Right ventricle myocardium inferior (tissue), 1 donor: ENCODE results near the gene DUS4L. TPM values are rescaled to one million over a fixed set of nuclear protein-coding genes. Genes with fewer than 3 reads are reported as not detected.

Source experiments
- ATAC-seq: fragments of 200-7000 bp; cut with Tn5 transposase; one replicate; pipeline ENCODE4 v1.9.1; 2020; ENCODE audit warnings: mild to moderate bottlenecking, moderate library complexity
- DNase-seq: peaks from one replicate; pipeline ENCODE4 v3.0.0; 2021; ENCODE audit errors: missing footprints
- intact Hi-C: fragments of 100-400 bp; cut with DNase I; formaldehyde crosslinking; loops from one replicate; pipeline ENCODE4 v1.11.0; 2022
- total RNA-seq: library from RNA; stranded (reverse); fragmentation: NEBNext Ultra II Directional; extraction: Animal tissue kit (Norgen Biotek cat#: 25700); gene quantifications from one replicate; pipeline ENCODE4 v1.2.1, GENCODE V29; 2021
- donor health status: DM: no; HTN: yes; CAD: no; lungs with severe emphysema.

DUS4L gene
- total RNA-seq, 1 donor from 2014 or later, result 7.7 TPM

DNA sequence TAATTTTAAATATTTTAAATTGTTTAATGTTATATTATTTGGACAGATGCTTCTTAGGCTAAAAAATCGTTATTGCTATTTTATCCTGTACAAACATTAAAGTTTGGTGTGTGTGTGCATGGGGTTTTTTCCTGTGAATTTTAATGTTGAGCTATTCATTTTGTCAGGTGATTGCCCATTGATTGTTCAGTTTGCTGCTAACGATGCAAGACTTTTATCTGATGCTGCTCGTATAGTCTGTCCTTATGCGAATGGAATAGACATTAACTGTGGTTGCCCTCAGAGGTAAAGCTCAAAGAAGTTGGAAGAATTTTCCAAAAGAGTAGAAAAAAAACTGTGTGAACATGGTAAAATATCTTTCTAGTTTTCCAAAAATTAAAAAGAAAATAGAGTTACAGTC is 9.8 kb downstream of the DUS4L start:
- ATAC-seq (no peak), DNase-seq (no peak)
- intact Hi-C loops, result loop anchor here (10.0 kb wide), 1 partner anchor 399 kb away; no protein-coding TSS in a partner anchor

DNA sequence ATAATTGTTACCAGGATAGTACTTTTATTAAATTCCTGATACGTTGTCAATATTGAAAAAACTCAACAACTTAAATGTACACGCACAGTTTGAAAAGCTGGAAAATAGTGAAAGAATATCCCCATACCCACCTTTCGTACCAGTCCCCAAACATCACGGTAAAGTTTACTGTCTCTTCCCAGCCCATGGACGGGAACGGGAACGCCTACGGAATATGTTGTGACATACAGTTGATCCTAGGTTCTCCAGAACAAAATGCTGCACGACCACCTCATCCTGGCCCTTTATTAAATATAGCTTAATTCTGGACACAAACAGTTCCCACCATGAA is 15.7 kb downstream of the DUS4L start:
- ATAC-seq (peak; percentile 12), DNase-seq (no peak)
- intact Hi-C loops, result loop anchor here (10.0 kb wide), 1 partner anchor 405 kb away; no protein-coding TSS in a partner anchor

DNA sequence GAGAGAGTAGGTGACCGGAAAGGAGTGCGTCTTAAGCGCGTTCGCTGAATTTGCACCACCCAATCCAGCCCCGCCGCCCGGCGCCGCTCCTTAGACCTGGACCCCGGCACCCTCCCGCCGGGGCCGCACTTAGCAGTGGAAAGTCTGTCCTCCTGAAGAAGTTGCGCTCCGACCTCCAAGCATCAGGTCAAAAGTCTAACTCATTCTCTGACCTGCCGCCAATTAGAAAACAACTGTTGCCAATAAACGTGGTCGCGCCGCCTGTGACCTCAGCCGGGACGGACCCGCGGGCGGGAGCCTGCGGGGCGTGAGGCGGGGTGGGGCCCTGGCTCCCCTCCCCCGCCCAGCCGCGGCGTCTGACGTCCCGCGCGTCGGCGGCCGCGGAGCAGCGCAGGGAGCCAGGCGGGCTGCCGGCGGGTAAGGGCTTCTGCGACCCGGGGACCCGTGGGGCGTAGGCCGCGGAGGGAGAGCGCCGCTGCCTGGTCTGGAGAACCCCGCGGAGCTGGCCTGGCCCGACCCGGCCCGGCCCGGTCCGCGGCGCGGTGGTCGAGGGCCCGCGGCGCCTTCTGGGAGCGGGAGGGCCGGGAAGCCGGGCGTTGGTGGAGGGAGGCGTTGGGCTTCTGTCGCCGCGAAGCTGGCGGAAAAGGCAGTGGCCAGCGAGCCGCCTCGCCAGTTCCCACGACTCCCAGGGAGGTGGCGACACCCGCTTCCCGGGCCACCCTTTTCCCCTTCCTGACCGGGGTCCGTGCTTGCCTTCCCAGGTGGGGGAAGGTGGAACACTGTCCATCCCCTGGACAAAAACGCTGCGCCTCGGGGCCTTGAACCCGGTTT is 16.3 kb downstream of the DUS4L start, which contains the start of gene BCAP29:
TSS of gene BCAP29 (plus strand) at position 362 of the 831 bp plus-strand sequence. CDS start 527 bp downstream, outside the sequence.
- intact Hi-C loops, result loop anchor here (2.0 to 10.0 kb wide), 5 partner anchors 99 to 405 kb away; partner anchors contain the start of gene DLD
- peak; percentile 89 for DNase-seq
- peak; percentile 97 for ATAC-seq

DNA sequence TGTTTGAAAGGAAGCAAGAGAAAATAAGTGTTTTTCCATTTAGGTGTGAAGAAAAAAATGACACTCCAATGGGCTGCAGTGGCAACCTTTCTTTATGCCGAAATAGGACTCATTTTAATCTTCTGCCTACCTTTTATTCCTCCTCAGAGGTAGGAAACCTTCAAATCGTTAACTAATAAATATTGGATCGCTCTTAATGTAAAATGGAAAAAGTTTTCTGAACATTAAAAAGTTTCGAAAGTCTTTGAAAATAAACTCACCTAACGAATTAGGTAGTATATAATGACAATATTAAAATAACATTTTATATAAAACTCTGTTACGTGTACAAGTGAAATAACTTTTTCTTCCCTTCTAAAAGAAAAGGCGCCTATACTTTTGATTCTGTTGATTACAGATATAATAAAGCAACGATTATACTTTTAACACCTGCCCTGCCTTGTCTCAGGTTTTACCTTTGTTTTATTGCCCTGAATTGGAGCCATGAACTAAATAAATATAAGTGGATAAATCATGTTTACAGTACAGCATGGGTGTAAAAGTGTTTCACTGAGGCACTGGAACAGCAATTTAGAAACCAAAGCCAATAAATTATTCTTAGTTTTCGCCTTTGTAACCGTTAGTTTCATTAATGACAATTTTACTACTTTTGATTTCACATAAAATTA is 17.1 kb downstream of the DUS4L start:
- no peak for ATAC-seq
- DNase-seq, result no peak
- intact Hi-C loops, result loop anchor here (2.0 to 10.0 kb wide), 4 partner anchors 100 to 376 kb away; partner anchors contain the start of gene DLD

GRCh38 chr7:107581387-107582013 is 17.7 kb downstream of the DUS4L start:
- intact Hi-C loops, result loop anchor here (2.0 to 10.0 kb wide), 4 partner anchors 101 to 377 kb away; partner anchors contain the start of gene DLD
- ATAC-seq, result no peak
- DNase-seq, result no peak

- ATAC-seq (no peak), DNase-seq (no peak)
- intact Hi-C loops, result loop anchor here (10.0 kb wide), 3 partner anchors 142 to 378 kb away; partner anchors contain the start of gene DLD
These were observed 19.1 kb downstream of the DUS4L start for GRCh38 chr7:107582875-107583274.

GRCh38 chr7:107584716-107585115 is 20.9 kb downstream of the DUS4L start:
- ATAC-seq (no peak), DNase-seq (no peak)
- intact Hi-C loops, result loop anchor here (10.0 kb wide), 3 partner anchors 140 to 380 kb away; partner anchors contain the start of gene DLD

DNA sequence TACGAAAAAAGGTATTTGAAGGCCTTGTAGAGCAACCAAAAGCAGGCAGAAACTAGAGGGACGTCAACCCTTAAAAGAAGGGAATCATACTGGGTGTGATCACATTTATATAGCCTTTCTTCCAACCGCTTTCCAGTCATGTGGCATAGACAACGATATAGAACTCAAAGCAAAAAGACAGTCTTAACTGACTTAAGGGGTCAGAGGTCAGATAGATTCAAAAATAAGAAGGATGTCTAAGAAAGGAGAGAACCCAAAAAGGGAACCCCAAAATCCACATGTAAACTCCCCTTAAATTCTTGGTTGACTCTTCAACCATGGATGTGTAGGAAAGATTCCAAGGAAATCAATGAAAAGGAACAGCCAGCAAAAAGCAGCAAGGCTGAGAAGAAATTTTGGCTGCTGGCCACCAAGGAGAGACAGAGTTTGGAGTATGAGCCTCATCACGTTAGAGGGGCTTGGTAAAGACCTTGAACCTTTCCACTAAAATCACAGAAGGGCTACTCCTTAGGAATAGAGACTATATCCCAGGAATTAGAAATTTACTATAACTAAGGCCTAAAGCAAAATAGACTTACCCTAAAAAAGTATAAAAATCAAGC is 24.9 kb downstream of the DUS4L start:
- intact Hi-C loops, result loop anchor here (10.0 kb wide), 3 partner anchors 136 to 384 kb away; partner anchors contain the start of gene DLD
- ATAC-seq (no peak), DNase-seq (no peak)

DNA sequence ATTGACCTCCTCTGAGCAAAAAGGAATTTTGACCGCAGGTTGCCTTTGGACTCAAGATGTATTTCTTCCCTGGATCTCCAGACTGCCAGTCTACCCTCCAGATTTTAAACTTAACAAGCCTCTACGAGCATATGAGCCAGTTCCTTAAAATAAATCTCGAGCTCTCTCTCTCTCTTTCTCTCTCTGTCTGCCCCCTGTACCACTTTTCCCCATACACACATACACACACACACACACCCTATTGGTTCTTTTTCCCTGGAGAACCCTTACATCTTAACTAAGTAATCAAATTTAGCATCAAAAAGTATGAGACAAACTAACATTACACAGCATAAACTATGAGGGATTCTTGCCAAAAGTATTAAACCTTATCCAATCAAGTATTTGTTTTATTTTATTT is 27.6 kb downstream of the DUS4L start:
- ATAC-seq, result no peak
- no peak for DNase-seq
- intact Hi-C loops, result no loop called here

- DNase-seq (no peak), ATAC-seq (no peak)
- intact Hi-C loops, result no loop called here
These were observed 28.7 kb downstream of the DUS4L start for GRCh38 chr7:107592361-107593024.

GRCh38 chr7:107593025-107593410 is 29.2 kb downstream of the DUS4L start:
- DNase-seq, result no peak
- intact Hi-C loops, result no loop called here
- ATAC-seq, result no peak

GRCh38 chr7:107594961-107595737 is 31.4 kb downstream of the DUS4L start:
- intact Hi-C loops, result no loop called here

GRCh38 chr7:107596881-107597581 is 33.3 kb downstream of the DUS4L start:
- intact Hi-C loops, result no loop called here
- ATAC-seq (no peak), DNase-seq (no peak)

More at GRCh38 chr7:107594961-107595737, 31.4 kb downstream of the DUS4L start:
- ATAC-seq, result peak; percentile 76
- DNase-seq, result no peak

GRCh38 chr7:107597582-107597916 is 33.8 kb downstream of the DUS4L start:
- DNase-seq (no peak), ATAC-seq (no peak)
- intact Hi-C loops, result no loop called here

DNA sequence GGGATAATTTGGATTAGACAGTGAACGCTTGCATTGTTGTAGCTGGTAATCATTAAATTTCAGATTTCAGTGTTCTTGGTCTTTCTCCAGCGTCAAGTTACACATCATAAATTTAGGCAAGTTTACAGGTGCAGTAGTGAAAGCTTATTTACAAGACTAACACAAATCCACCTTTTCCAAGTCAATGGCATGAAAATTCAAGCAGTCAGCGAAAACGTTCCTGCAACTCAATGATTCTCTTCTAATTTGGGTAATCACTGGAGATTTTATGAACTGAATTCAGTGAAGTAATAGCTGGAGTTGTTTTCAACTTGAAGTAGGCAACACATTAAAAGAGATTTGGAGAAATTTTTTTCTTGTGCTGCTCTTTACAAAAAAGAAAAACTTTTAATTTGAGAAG is 34.2 kb downstream of the DUS4L start:
- ATAC-seq (no peak), DNase-seq (no peak)
- intact Hi-C loops, result no loop called here

DNA sequence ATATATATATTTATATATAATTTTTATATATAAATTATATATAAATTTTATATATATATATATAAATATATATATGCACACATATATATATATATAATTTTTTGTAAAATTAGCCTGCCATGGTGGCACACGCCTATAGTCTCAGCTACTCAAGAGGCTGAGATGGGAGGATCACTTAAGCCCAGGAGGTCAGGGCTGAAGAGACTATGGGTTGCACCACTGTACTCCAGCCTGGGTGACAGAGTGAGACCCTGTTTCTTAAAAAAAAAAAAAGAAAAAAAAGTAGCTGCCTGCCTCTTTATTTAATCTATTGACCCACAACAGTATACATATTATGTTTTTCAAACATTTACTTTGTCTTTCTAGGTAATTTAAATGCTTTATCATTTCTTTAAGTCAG is 35.5 kb downstream of the DUS4L start:
- intact Hi-C loops, result no loop called here
- no peak for DNase-seq
- no peak for ATAC-seq

DNA sequence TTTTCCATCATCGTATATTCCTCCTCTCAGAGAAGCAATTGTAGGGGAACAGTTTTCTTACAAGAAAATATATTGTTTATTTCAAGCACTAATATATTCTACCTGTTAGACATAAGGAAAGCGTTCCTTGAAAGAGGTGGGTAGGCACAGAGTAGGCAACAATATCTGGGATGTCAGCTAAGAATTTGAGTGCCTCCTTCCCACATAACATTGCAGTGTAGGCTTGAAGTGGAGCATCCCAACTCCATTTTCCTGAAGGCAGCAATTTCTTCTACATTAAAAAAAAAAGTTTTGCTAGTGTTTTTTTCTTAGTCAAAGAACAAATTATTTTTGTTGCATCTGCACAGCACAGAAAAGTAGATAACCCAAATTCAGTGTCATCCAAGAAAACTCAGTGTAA is 37.0 kb downstream of the DUS4L start:
- intact Hi-C loops, result no loop called here
- DNase-seq (no peak), ATAC-seq (no peak)
